OCI-LY7 (cell line): ENCODE measurements around the gene EIF4A2. TPM values are rescaled to one million over a fixed set of nuclear protein-coding genes. Genes with fewer than 3 reads are reported as not detected.

Experiments
- BruUV-seq: library from RNA; stranded (reverse); fragments of 400-500 nt; replicated peaks from 2 replicates; lab custom pipeline; 2021; lab: Mats Ljungman, UMichigan
- CTCF ChIA-PET: fragments of 300-600 bp; sonication (Branson Sonifier 250); formaldehyde crosslinking; loops from one replicate; lab custom pipeline; 2022; ENCODE audit warnings: antibody characterized with exemption; ENCODE audit not compliant: unreplicated experiment; lab: Charles Lee
- POLR2A ChIA-PET: fragments of 300-600 bp; sonication (Branson Sonifier 250); formaldehyde crosslinking; loops from one replicate; lab custom pipeline; 2022; ENCODE audit warnings: antibody characterized with exemption; lab: Charles Lee
- DNase-seq: peaks from one replicate; pipeline ENCODE4 v3.0.0-alpha.2; 2015; ENCODE audit warnings: low spot score
- H2AFZ ChIP-seq: fragments of 200-600 bp; sonication (generic), shearing (Covaris generic); 2 replicates; pipeline ENCODE4 v1.6.1; 2014; ENCODE audit warnings: mild to moderate bottlenecking, antibody characterized with exemption, low read length, moderate library complexity
- H3K27ac ChIP-seq: fragments of 200-600 bp; sonication (generic); 2 replicates; pipeline ENCODE4 v1.5.1; 2014; ENCODE audit warnings: mixed run types, low read depth, mild to moderate bottlenecking, moderate library complexity, low read length, inconsistent platforms; ENCODE audit not compliant: poor library complexity, severe bottlenecking
- H3K36me3 ChIP-seq: fragments of 200-600 bp; sonication (generic); 2 replicates; pipeline ENCODE4 v1.6.1; 2014; ENCODE audit warnings: mild to moderate bottlenecking, antibody characterized with exemption, low read length, moderate library complexity, mixed read lengths; ENCODE audit not compliant: insufficient read depth
- H3K4me1 ChIP-seq: fragments of 200-600 bp; sonication (generic); 2 replicates; pipeline ENCODE4 v1.5.1; 2014; ENCODE audit warnings: mild to moderate bottlenecking, low read length; ENCODE audit not compliant: insufficient read depth, poor library complexity, severe bottlenecking
- H3K4me2 ChIP-seq: fragments of 200-600 bp; sonication (generic); 2 replicates; pipeline ENCODE4 v1.6.1; 2014; ENCODE audit warnings: mild to moderate bottlenecking, low read length
- H3K4me3 ChIP-seq: fragments of 200-600 bp; sonication (generic); 2 replicates; pipeline ENCODE4 v1.5.1; 2014; ENCODE audit warnings: mild to moderate bottlenecking, low read depth, low read length; ENCODE audit not compliant: poor library complexity, severe bottlenecking
- H3K79me2 ChIP-seq: fragments of 200-600 bp; sonication (generic); 2 replicates; pipeline ENCODE4 v1.6.1; 2016; ENCODE audit warnings: low read depth, mild to moderate bottlenecking, low read length, moderate library complexity, mixed read lengths; ENCODE audit not compliant: insufficient read depth
- H3K9me2 ChIP-seq: fragments of 200-600 bp; sonication (generic); 2 replicates; pipeline ENCODE4 v1.6.1; 2016; ENCODE audit warnings: mild to moderate bottlenecking, low read length, mixed read lengths; ENCODE audit not compliant: insufficient read depth
- H3K9me3 ChIP-seq: fragments of 200-600 bp; sonication (generic); 2 replicates; pipeline ENCODE4 v1.6.1; 2014; ENCODE audit warnings: mild to moderate bottlenecking, mixed run types, low read length, mixed read lengths
- H4K20me1 ChIP-seq: fragments of 200-600 bp; sonication (generic); 2 replicates; pipeline ENCODE4 v1.6.1; 2014; ENCODE audit warnings: mild to moderate bottlenecking, antibody characterized with exemption, low read length, moderate library complexity, mixed read lengths; ENCODE audit not compliant: insufficient read depth
- EZH2phosphoT487 ChIP-seq: fragments of 200-600 bp; sonication (generic); IDR thresholded peaks from 2 replicates; pipeline ENCODE4 v1.6.1; 2018; ENCODE audit warnings: low read depth, borderline replicate concordance, mild to moderate bottlenecking, mixed run types, antibody characterized with exemption, low read length, moderate library complexity, mixed read lengths
- intact Hi-C: fragments of 100-400 bp; cut with micrococcal nuclease; formaldehyde crosslinking; loops from one replicate; pipeline ENCODE4 v1.10.0; 2022; ENCODE audit not compliant: unreplicated experiment
- total RNA-seq, 2 experiments: library from RNA; depleted of rRNA in 1 of 2; stranded (reverse); fragments of >200 nt in 1 of 2; shearing (Covaris generic) in 1 of 2; gene quantifications; 2 replicates each; pipeline ENCODE4 v1.2.3, GENCODE V29; 2014 to 2022
- TF ChIP-seq, protein P1 (sequence below): fragments of 200-600 bp; sonication (generic); conservative IDR thresholded peaks from 2 replicates; pipeline ENCODE4 v1.5.1; 2014; ENCODE audit warnings: mild to moderate bottlenecking, antibody characterized with exemption, low read length, moderate library complexity, mixed read lengths

The EIF4A2 gene
- total RNA-seq, 2 experiments from 2014 or later: 437 to 506 TPM

DNA sequence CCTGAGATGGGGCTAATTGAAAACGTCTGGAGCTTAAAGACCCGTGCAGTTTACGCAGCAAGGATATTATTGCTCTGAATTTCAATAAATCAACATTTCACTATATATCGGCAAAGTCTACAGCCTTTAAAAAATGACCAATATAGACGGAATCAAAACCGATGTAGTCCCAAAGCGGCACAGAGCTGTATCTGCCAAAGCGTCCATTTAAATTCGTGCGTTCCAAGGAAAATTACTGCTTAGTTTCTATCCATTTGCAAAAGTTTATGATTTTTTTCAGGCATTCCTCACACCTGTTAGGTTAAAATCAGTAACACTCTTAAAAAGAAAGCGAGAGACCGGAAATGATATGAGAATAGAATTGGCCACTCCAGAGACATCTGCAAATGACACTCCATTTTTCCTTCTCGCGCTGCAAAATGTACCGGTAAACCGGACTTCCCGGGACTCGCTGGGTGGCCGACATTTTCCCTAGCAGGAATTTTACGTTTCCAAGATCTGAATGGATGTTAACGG, 777 bp upstream of the EIF4A2 start:
- peaks cover 55% of the 10 kb centered on the region for H3K79me2 ChIP-seq
- POLR2A ChIA-PET: interaction anchor here (0.7 to 5.3 kb wide), 16 partner anchors 10 to 263 kb away, joined by 3 to 47 read pairs (median 4); partner anchors contain the start of genes DNAJB11 and RFC4
- intact Hi-C loops: loop anchor here (2.0 kb wide), 2 partner anchors 212 to 846 kb away; partner anchors contain the start of gene DNAJB11

DNA sequence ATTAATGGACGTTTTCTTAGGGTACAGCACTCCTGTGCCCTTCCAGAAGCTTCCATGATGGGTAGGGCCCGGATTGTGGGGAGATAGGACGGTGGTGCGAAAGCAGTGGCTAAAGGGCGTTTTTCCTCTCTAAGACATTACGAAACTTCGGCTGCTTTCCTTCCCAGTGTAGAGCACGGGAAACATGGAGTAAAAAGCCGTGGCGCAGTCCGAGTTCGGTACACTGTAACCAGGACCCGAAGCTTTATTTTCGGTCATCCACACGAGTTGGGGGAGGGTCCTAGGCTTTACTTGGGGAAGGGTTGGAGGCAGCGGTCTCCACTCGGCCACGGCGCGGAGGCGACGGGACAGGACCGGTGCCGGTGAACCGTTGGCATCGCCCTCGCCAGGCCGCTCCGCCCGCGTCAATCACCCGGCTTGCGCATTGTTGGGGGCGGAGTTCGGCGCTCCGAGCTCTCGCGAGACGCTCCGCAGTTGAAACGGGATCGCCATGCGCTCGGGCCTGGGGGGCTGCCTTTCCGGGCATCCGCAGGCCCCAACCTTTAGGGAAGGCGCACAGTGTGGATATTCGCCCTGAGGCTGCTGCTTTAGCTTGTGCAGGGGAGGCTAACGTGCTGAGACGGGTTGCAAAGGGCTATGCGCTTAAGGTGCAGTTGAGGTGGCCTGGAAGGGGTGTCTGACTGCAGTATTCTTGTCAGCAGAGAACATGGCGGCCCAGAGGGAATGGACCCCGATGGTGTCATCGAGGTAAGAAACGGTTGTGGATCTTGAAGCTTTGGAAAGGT, 546 bp downstream of the EIF4A2 start:
- peaks cover 56% of the 10 kb centered on the region for H3K36me3 ChIP-seq
- TSS peak; percentile 46 for BruUV-seq
- intact Hi-C loops: loop anchor here (2.0 kb wide), 3 partner anchors 23 to 847 kb away; partner anchors contain the start of genes DNAJB11 and RFC4

More for the DNA sequence above, 777 bp upstream of the EIF4A2 start:
- peak; percentile 70 for DNase-seq
- peak overlapping the region; percentile 99 for H3K27ac ChIP-seq
- TSS peak; percentile 98 for BruUV-seq
- TF ChIP-seq, protein P1, sequence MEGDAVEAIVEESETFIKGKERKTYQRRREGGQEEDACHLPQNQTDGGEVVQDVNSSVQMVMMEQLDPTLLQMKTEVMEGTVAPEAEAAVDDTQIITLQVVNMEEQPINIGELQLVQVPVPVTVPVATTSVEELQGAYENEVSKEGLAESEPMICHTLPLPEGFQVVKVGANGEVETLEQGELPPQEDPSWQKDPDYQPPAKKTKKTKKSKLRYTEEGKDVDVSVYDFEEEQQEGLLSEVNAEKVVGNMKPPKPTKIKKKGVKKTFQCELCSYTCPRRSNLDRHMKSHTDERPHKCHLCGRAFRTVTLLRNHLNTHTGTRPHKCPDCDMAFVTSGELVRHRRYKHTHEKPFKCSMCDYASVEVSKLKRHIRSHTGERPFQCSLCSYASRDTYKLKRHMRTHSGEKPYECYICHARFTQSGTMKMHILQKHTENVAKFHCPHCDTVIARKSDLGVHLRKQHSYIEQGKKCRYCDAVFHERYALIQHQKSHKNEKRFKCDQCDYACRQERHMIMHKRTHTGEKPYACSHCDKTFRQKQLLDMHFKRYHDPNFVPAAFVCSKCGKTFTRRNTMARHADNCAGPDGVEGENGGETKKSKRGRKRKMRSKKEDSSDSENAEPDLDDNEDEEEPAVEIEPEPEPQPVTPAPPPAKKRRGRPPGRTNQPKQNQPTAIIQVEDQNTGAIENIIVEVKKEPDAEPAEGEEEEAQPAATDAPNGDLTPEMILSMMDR: no peak
- TF ChIP-seq EZH2phosphoT487: no peak
- no peaks in the 10 kb centered on the region for H3K9me2 ChIP-seq
- H2AFZ ChIP-seq: peak overlapping the region; percentile 90
- peaks cover 42% of the 10 kb centered on the region for H3K36me3 ChIP-seq
- H4K20me1 ChIP-seq: peaks cover 39% of the 10 kb centered on the region
- H3K4me3 ChIP-seq: peak overlapping the region; percentile 98
- CTCF ChIA-PET: no interaction called here
- no peaks in the 10 kb centered on the region for H3K9me3 ChIP-seq
- H3K4me1 ChIP-seq: peaks cover 37% of the 10 kb centered on the region
- H3K4me2 ChIP-seq: peak overlapping the region; percentile 98

More for the DNA sequence above, 546 bp downstream of the EIF4A2 start:
- Histone ChIP-seq H3K9me3 (no peaks in the 10 kb centered on the region), H2AFZ (no peak overlapping the region), H3K4me2 (peak overlapping the region; percentile 98), H3K9me2 (no peaks in the 10 kb centered on the region), H3K27ac (peak overlapping the region; percentile 99), H4K20me1 (peaks cover 45% of the 10 kb centered on the region), H3K79me2 (peaks cover 68% of the 10 kb centered on the region), H3K4me1 (peaks cover 50% of the 10 kb centered on the region), H3K4me3 (peak overlapping the region; percentile 98)
- CTCF ChIA-PET: no interaction called here
- POLR2A ChIA-PET: interaction anchor here (0.6 to 5.3 kb wide), 21 partner anchors 9 to 846 kb away, joined by 3 to 47 read pairs (median 4); partner anchors contain the start of genes DNAJB11, RFC4, TBCCD1 and TRA2B
- TF ChIP-seq, protein P1: no peak
- no peak for TF ChIP-seq EZH2phosphoT487
- peak; percentile 88 for DNase-seq
